GM12878 (cell line): Measurements from ENCODE around the gene CNTNAP5. TPM values are rescaled to one million over a fixed set of nuclear protein-coding genes. Genes with fewer than 3 reads are reported as not detected.

Experiments used
- ATAC-seq: fragments of 200-7000 bp; cut with Tn5 transposase; 3 replicates; pipeline ENCODE4 v1.9.1; 2020; ENCODE audit warnings: mild to moderate bottlenecking, moderate library complexity
- BruUV-seq: library from RNA; stranded (reverse); fragments of 400-500 nt; replicated peaks from 2 replicates; lab custom pipeline; 2021; lab: Mats Ljungman, UMichigan
- CTCF ChIA-PET: fragments of 300-600 bp; sonication (Branson Sonifier 250); formaldehyde crosslinking; extraction: SDS; loops from one replicate; lab custom pipeline; 2021; ENCODE audit warnings: inconsistent platforms; lab: Yijun Ruan, JAX
- POLR2A ChIA-PET: fragments of 350-600 bp; formaldehyde crosslinking; extraction: SDS; loops from one replicate; lab custom pipeline; 2021; ENCODE audit warnings: inconsistent platforms; lab: Charles Lee
- RAD21 ChIA-PET: fragments of 300-600 bp; sonication (Branson Sonifier 250); formaldehyde crosslinking; loops from one replicate; lab custom pipeline; 2023; ENCODE audit warnings: antibody characterized with exemption; ENCODE audit not compliant: unreplicated experiment; lab: Charles Lee
- SMC1A ChIA-PET: fragments of 300-600 bp; sonication (Branson Sonifier 250); formaldehyde crosslinking; loops from one replicate; lab custom pipeline; 2023; ENCODE audit not compliant: unreplicated experiment, uncharacterized antibody; lab: Charles Lee
- DNase-seq: peaks from one replicate; pipeline ENCODE4 v3.0.0-alpha.2; 2011; ENCODE audit warnings: low read depth, low spot score
- FAIRE-seq: peaks from 3 replicates; lab custom pipeline; 2011; peaks lifted over from hg19 to GRCh38; lab: Jason Lieb, UNC
- H2AFZ ChIP-seq: 2 replicates; pipeline ENCODE4 v1.6.0; 2011; ENCODE audit warnings: low read depth, low read length, control low read depth; ENCODE audit not compliant: control insufficient read depth
- H3K27ac ChIP-seq: 2 replicates; pipeline ENCODE4 v1.5.1; 2011; ENCODE audit warnings: control low read depth; ENCODE audit not compliant: control insufficient read depth, insufficient read depth
- H3K27me3 ChIP-seq, 2 experiments: replicated peaks in 1 of 2; 2 replicates each; pipeline versions ENCODE4 v1.6.0 to v1.6.1; 2011; ENCODE audit warnings: low read length in 1 of 2; ENCODE audit not compliant: control insufficient read depth in 2 of 2, insufficient read depth in 2 of 2
- H3K36me3 ChIP-seq, 2 experiments: 2 replicates each; pipeline ENCODE4 v1.5.1; 2011; ENCODE audit warnings: low read length in 1 of 2; ENCODE audit not compliant: control insufficient read depth in 2 of 2, insufficient read depth in 2 of 2
- H3K4me1 ChIP-seq: 2 replicates; pipeline ENCODE4 v1.6.1; 2011; ENCODE audit warnings: mild to moderate bottlenecking, low read length, moderate library complexity, mixed read lengths; ENCODE audit not compliant: control insufficient read depth, insufficient read depth
- H3K4me2 ChIP-seq: 2 replicates; pipeline ENCODE4 v1.6.0; 2011; ENCODE audit warnings: control low read depth; ENCODE audit not compliant: control insufficient read depth, insufficient read depth
- H3K4me3 ChIP-seq: fragments of 200-600 bp; sonication (generic); 2 replicates; pipeline ENCODE4 v1.5.1; 2016
- H3K79me2 ChIP-seq: 2 replicates; pipeline ENCODE4 v1.6.0; 2011; ENCODE audit warnings: low read length; ENCODE audit not compliant: control insufficient read depth, insufficient read depth
- H3K9ac ChIP-seq: 2 replicates; pipeline ENCODE4 v1.8.0; 2011; ENCODE audit warnings: low read length, control low read depth, mixed read lengths; ENCODE audit not compliant: control insufficient read depth, insufficient read depth
- H3K9me3 ChIP-seq: replicated peaks from 3 replicates; pipeline ENCODE4 v1.5.1; 2011; ENCODE audit warnings: mild to moderate bottlenecking, low read length; ENCODE audit not compliant: control insufficient read depth, insufficient read depth
- H4K20me1 ChIP-seq: 2 replicates; pipeline ENCODE4 v1.6.0; 2011; ENCODE audit not compliant: control insufficient read depth, insufficient read depth
- CBX3 ChIP-seq: fragments of 200-600 bp; sonication (generic); IDR thresholded peaks from 2 replicates; pipeline ENCODE4 v1.6.1; 2016; ENCODE audit warnings: low read depth, borderline replicate concordance
- EP300 ChIP-seq, 2 experiments: fragments of 150-350 bp in 1 of 2; IDR thresholded peaks; 2 replicates each; pipeline ENCODE4 v1.6.1; 2011 to 2012; ENCODE audit warnings: low read depth in 2 of 2, low read length in 2 of 2, borderline replicate concordance in 1 of 2, improper control_type of control experiment in 1 of 2, inconsistent platforms in 1 of 2; ENCODE audit not compliant: control insufficient read depth in 1 of 2
- FOS ChIP-seq: IDR thresholded peaks from 3 replicates; pipeline ENCODE4 v1.6.1; 2011; ENCODE audit warnings: borderline replicate concordance; ENCODE audit not compliant: insufficient read length; ENCODE audit errors: extremely low read depth
- HCFC1 ChIP-seq: fragments of 150-350 bp; IDR thresholded peaks from 2 replicates; pipeline ENCODE4 v1.6.1; 2014; ENCODE audit warnings: low read length
- HDAC6 ChIP-seq: fragments of 200-600 bp; sonication (generic); IDR thresholded peaks from one replicate; pipeline ENCODE4 v1.8.0; 2017; ENCODE audit warnings: antibody characterized with exemption; ENCODE audit not compliant: unreplicated experiment
- IKZF1 ChIP-seq: fragments of 450-650 bp; conservative IDR thresholded peaks from 2 replicates; pipeline ENCODE4 v1.6.1; 2017; ENCODE audit warnings: antibody characterized with exemption, mild to moderate bottlenecking
- MEF2A ChIP-seq: IDR thresholded peaks from 2 replicates; pipeline ENCODE4 v1.6.1; 2011; ENCODE audit warnings: low read depth, mild to moderate bottlenecking, low read length, moderate library complexity; ENCODE audit not compliant: insufficient read depth
- MEF2B ChIP-seq: fragments of 450-650 bp; IDR thresholded peaks from 2 replicates; pipeline ENCODE4 v1.6.1; 2018; ENCODE audit warnings: mild to moderate bottlenecking, moderate library complexity; ENCODE audit not compliant: partially characterized antibody, poor library complexity, severe bottlenecking
- NBN ChIP-seq: fragments of 450-650 bp; IDR thresholded peaks from 2 replicates; pipeline ENCODE4 v1.6.1; 2016
- NRF1 ChIP-seq: conservative IDR thresholded peaks from 2 replicates; pipeline ENCODE4 v1.6.1; 2011; ENCODE audit warnings: mild to moderate bottlenecking, low read depth, low read length, improper control_type of control experiment
- POLR2A ChIP-seq: IDR thresholded peaks from 2 replicates; pipeline ENCODE4 v1.6.1; 2011; ENCODE audit warnings: low read depth, mild to moderate bottlenecking, low read length
- POLR2AphosphoS2 ChIP-seq: IDR thresholded peaks from 2 replicates; pipeline ENCODE4 v1.6.1; 2011; ENCODE audit warnings: low read depth, mild to moderate bottlenecking, low read length, improper control_type of control experiment, moderate library complexity
- SIX5 ChIP-seq: IDR thresholded peaks from 2 replicates; pipeline ENCODE4 v1.6.1; 2011; ENCODE audit warnings: mild to moderate bottlenecking, low read depth, low read length, moderate library complexity; ENCODE audit not compliant: severe bottlenecking
- WGBS: methylation state at CpG from one replicate; pipeline ENCODE4 v1.1.6; 2016; ENCODE audit warnings: low lambda C conversion rate; ENCODE audit not compliant: insufficient replicate concordance, insufficient coverage; ENCODE audit errors: missing lambda C conversion rate; 5-methylcytosine and 5-hydroxymethylcytosine counted together
- in situ Hi-C: fragments of 300-500 bp; cut with MboI; formaldehyde crosslinking; loops from 9 replicates; pipeline ENCODE4 v1.14.3; 2018; ENCODE audit warnings: mixed read lengths
- intact Hi-C: fragments of 100-400 bp; cut with micrococcal nuclease; formaldehyde crosslinking; loops from one replicate; pipeline ENCODE4 v1.14.2; 2022; ENCODE audit not compliant: unreplicated experiment
- polyA plus RNA-seq, 11 experiments: library from polyadenylated mRNA; depleted of rRNA in 4 of 11; unstranded in 6 of 11; stranded (reverse) in 5 of 11; fragments of >200 nt; fragmentation: Nextera tagmentation in 4 of 11; fragmentation: Illumina TruSeq in 1 of 11; extraction: Ambion mirVana in 4 of 11; extraction: Trizol in 1 of 11; gene quantifications; 1 replicate in 1 of 11; 2 replicates in 10 of 11; pipeline versions ENCODE4 v1.2.1 to v1.2.3, GENCODE V29; 2011 to 2016; ENCODE audit warnings: inconsistent platforms in 2 of 11, missing spikeins in 2 of 11, low read depth in 1 of 11
- total RNA-seq, 4 experiments: library from RNA; depleted of rRNA in 3 of 4; stranded (reverse); fragments of >200 nt in 3 of 4; fragmentation: Illumina TruSeq in 1 of 4; extraction: Trizol in 1 of 4; gene quantifications; 2 replicates each; pipeline versions ENCODE4 v1.2.1 to v1.2.3, GENCODE V29; 2013 to 2021
- TF ChIP-seq, protein P1 (sequence below), 3 experiments: IDR thresholded peaks in 2 of 3; conservative IDR thresholded peaks in 1 of 3; 2 replicates each; pipeline ENCODE4 v1.5.1; 2011; ENCODE audit warnings: low read depth in 3 of 3, low read length in 3 of 3, mild to moderate bottlenecking in 3 of 3, control low read depth in 2 of 3, moderate library complexity in 2 of 3, inconsistent platforms in 1 of 3, mixed read lengths in 1 of 3; ENCODE audit not compliant: control insufficient read depth in 2 of 3, insufficient read depth in 1 of 3; ENCODE audit errors: extremely low read depth in 1 of 3
- TF ChIP-seq, protein P2 (sequence below): fragments of 450-650 bp; IDR thresholded peaks from 2 replicates; pipeline ENCODE4 v1.6.1; 2017; ENCODE audit warnings: antibody characterized with exemption, mild to moderate bottlenecking, moderate library complexity
- TF ChIP-seq, protein P3 (sequence below): fragments of 150-350 bp; IDR thresholded peaks from 2 replicates; pipeline ENCODE4 v1.6.1; 2016; ENCODE audit warnings: low read depth, low read length

Gene CNTNAP5
- total and polyA plus RNA-seq, 10 of the 15 experiments (the other 5 are each of a cell fraction or from before 2014, with no cell fraction given): not detected

DNA sequence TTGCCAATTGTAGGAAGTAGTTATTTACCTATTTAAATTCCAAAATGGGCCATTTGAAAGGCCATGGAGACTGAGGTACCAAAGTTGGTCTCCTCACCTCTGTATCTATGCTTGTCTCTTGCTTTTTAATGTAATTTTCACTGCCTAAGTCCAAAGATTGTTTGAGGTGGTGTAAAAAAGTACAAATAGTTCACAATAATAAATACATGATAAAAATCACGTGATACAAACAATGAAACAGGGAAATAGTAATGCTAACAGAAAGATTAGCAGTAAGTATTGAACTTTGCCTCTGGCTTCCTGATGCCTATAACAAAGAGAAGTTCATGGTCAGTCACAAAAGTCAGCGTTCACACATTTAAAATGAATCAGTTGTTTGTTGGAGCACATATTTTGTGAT lies 67.6 kb downstream of the CNTNAP5 start (continued):
- TF ChIP-seq, protein P1, sequence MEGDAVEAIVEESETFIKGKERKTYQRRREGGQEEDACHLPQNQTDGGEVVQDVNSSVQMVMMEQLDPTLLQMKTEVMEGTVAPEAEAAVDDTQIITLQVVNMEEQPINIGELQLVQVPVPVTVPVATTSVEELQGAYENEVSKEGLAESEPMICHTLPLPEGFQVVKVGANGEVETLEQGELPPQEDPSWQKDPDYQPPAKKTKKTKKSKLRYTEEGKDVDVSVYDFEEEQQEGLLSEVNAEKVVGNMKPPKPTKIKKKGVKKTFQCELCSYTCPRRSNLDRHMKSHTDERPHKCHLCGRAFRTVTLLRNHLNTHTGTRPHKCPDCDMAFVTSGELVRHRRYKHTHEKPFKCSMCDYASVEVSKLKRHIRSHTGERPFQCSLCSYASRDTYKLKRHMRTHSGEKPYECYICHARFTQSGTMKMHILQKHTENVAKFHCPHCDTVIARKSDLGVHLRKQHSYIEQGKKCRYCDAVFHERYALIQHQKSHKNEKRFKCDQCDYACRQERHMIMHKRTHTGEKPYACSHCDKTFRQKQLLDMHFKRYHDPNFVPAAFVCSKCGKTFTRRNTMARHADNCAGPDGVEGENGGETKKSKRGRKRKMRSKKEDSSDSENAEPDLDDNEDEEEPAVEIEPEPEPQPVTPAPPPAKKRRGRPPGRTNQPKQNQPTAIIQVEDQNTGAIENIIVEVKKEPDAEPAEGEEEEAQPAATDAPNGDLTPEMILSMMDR (IDR thresholded peaks at IDR 0.05 in 2 of 3, conservative IDR thresholded peaks at IDR 0.05 in 1 of 3; ENCODE audit: control insufficient read depth in 2 of 3, extremely low read depth in 1 of 3, insufficient read depth in 1 of 3, low read depth in 3 of 3, low read length in 3 of 3): no peak
- TF ChIP-seq NRF1 (no peak), EP300 (IDR thresholded peaks at IDR 0.05; ENCODE audit: borderline replicate concordance in 1 of 2, control insufficient read depth in 1 of 2, low read depth in 2 of 2, low read length in 2 of 2) (no peak), IKZF1 (no peak), MEF2B (no peak)

DNA sequence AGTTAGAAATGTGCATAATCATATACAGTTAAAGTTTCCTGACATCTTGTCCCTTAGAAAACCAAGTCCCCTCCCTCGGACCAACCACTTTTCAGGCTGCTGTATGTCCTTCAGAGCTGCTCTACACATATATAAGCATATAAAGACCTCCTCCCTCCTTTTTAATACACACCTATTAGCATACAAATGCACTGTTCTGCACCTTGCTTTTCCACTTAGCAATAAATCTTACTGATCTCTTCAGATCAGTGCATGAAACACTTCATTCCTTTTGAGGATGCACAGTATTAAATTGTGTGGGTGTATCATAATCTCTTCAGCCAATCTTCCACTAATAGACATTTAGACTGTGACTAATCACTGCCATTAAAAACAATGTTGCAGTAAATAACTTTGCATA lies 79.8 kb downstream of the CNTNAP5 start:
- in situ Hi-C loops: no loop called here
- H2AFZ ChIP-seq: no peak overlapping the region
- no peaks in the 10 kb centered on the region for H3K4me1 ChIP-seq
- ChIA-PET POLR2A (no interaction called here), RAD21 (no interaction called here), SMC1A (no interaction called here), CTCF (no interaction called here)
- FAIRE-seq (no peak), ATAC-seq (no peak), DNase-seq (no peak)
- no peaks in the 10 kb centered on the region for H3K27me3 ChIP-seq
- no peak overlapping the region for H3K4me3 ChIP-seq
- intact Hi-C loops: no loop called here
- no peak overlapping the region for H3K4me2 ChIP-seq
- no TSS peak for BruUV-seq
- no peaks in the 10 kb centered on the region for H3K9me3 ChIP-seq
- H3K27ac ChIP-seq: no peak overlapping the region
- WGBS: 0% methylated on average over 1 of the region's 1 CpG
- no peak overlapping the region for H3K9ac ChIP-seq
- no peaks in the 10 kb centered on the region for H3K79me2 ChIP-seq
- H3K36me3 ChIP-seq: no peaks in the 10 kb centered on the region
- no peaks in the 10 kb centered on the region for H4K20me1 ChIP-seq
- TF ChIP-seq FOS (no peak), HDAC6 (no peak), CBX3 (no peak), MEF2A (no peak), POLR2AphosphoS2 (no peak), SIX5 (no peak), NBN (no peak), HCFC1 (no peak), POLR2A (no peak)
- TF ChIP-seq, protein P2, sequence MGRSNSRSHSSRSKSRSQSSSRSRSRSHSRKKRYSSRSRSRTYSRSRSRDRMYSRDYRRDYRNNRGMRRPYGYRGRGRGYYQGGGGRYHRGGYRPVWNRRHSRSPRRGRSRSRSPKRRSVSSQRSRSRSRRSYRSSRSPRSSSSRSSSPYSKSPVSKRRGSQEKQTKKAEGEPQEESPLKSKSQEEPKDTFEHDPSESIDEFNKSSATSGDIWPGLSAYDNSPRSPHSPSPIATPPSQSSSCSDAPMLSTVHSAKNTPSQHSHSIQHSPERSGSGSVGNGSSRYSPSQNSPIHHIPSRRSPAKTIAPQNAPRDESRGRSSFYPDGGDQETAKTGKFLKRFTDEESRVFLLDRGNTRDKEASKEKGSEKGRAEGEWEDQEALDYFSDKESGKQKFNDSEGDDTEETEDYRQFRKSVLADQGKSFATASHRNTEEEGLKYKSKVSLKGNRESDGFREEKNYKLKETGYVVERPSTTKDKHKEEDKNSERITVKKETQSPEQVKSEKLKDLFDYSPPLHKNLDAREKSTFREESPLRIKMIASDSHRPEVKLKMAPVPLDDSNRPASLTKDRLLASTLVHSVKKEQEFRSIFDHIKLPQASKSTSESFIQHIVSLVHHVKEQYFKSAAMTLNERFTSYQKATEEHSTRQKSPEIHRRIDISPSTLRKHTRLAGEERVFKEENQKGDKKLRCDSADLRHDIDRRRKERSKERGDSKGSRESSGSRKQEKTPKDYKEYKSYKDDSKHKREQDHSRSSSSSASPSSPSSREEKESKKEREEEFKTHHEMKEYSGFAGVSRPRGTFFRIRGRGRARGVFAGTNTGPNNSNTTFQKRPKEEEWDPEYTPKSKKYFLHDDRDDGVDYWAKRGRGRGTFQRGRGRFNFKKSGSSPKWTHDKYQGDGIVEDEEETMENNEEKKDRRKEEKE: no peak
- TF ChIP-seq, protein P3, sequence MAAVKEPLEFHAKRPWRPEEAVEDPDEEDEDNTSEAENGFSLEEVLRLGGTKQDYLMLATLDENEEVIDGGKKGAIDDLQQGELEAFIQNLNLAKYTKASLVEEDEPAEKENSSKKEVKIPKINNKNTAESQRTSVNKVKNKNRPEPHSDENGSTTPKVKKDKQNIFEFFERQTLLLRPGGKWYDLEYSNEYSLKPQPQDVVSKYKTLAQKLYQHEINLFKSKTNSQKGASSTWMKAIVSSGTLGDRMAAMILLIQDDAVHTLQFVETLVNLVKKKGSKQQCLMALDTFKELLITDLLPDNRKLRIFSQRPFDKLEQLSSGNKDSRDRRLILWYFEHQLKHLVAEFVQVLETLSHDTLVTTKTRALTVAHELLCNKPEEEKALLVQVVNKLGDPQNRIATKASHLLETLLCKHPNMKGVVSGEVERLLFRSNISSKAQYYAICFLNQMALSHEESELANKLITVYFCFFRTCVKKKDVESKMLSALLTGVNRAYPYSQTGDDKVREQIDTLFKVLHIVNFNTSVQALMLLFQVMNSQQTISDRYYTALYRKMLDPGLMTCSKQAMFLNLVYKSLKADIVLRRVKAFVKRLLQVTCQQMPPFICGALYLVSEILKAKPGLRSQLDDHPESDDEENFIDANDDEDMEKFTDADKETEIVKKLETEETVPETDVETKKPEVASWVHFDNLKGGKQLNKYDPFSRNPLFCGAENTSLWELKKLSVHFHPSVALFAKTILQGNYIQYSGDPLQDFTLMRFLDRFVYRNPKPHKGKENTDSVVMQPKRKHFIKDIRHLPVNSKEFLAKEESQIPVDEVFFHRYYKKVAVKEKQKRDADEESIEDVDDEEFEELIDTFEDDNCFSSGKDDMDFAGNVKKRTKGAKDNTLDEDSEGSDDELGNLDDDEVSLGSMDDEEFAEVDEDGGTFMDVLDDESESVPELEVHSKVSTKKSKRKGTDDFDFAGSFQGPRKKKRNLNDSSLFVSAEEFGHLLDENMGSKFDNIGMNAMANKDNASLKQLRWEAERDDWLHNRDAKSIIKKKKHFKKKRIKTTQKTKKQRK: no peak
